Activated CD4-positive, alpha-beta T cell treated with anti-CD3 and anti-CD28 coated beads, Interleukin-2, amount 50 U/mL, for 4 hours (primary cell): ENCODE results near the gene HAND2.

Experiments used
- DNase-seq, 2 experiments: peaks; one replicate each; pipeline ENCODE4 v3.0.0-alpha.2; 2020

Gene HAND2

GRCh38 chr4:173519111-173520101, 10.6 kb downstream of the HAND2 start:
- no peak for DNase-seq

GRCh38 chr4:173518425-173519102, 11.5 kb downstream of the HAND2 start:
- DNase-seq: no peak

- no peak for DNase-seq
These were observed 12.1 kb downstream of the HAND2 start for GRCh38 chr4:173517781-173518424.

- no peak for DNase-seq
These were observed 13.2 kb downstream of the HAND2 start for GRCh38 chr4:173516621-173517524.

GRCh38 chr4:173515458-173515857, 14.6 kb downstream of the HAND2 start:
- no peak for DNase-seq

- DNase-seq: no peak
These were observed 15.3 kb downstream of the HAND2 start for GRCh38 chr4:173514641-173515217.

- no peak for DNase-seq
These were observed 16.4 kb downstream of the HAND2 start for GRCh38 chr4:173513651-173514050.

GRCh38 chr4:173511787-173512361, 18.2 kb downstream of the HAND2 start:
- DNase-seq: no peak

- no peak for DNase-seq
These were observed 20.7 kb downstream of the HAND2 start for GRCh38 chr4:173509036-173510001.

- DNase-seq: no peak
These were observed 21.5 kb downstream of the HAND2 start for GRCh38 chr4:173508386-173509035.

GRCh38 chr4:173507471-173508385, 22.3 kb downstream of the HAND2 start:
- DNase-seq: no peak

- DNase-seq: no peak
These were observed 23.3 kb downstream of the HAND2 start for GRCh38 chr4:173506597-173507211.

- DNase-seq: no peak
These were observed 24.0 kb downstream of the HAND2 start for GRCh38 chr4:173505924-173506518.

GRCh38 chr4:173504181-173504503, 25.9 kb downstream of the HAND2 start:
- no peak for DNase-seq

GRCh38 chr4:173503330-173504180, 26.5 kb downstream of the HAND2 start:
- DNase-seq: no peak

- no peak for DNase-seq
These were observed 27.7 kb downstream of the HAND2 start for GRCh38 chr4:173502282-173502681.

- no peak for DNase-seq
These were observed 28.4 kb downstream of the HAND2 start for GRCh38 chr4:173501592-173502150.
